SK-N-MC (cell line): ENCODE measurements around the gene LPCAT2.

Experiments
- DNase-seq: peaks from one replicate; pipeline ENCODE4 v3.0.0-alpha.2; 2011; ENCODE audit warnings: low read depth, low spot score
- H3K27ac ChIP-seq: fragments of 200-600 bp; sonication (generic); 2 replicates; pipeline ENCODE4 v1.5.1; 2016; ENCODE audit warnings: mixed run types
- H3K36me3 ChIP-seq: fragments of 200-600 bp; sonication (generic); 2 replicates; pipeline ENCODE4 v1.6.1; 2017; ENCODE audit warnings: antibody characterized with exemption, low read length, mixed read lengths; ENCODE audit not compliant: insufficient read depth
- H3K4me3 ChIP-seq: fragments of 200-600 bp; sonication (generic); 2 replicates; pipeline ENCODE4 v1.5.1; 2016
- H3K9ac ChIP-seq: fragments of 200-600 bp; sonication (generic); 2 replicates; pipeline ENCODE4 v1.8.0; 2017; ENCODE audit warnings: mixed run types, mixed read lengths; ENCODE audit not compliant: insufficient read length
- H3K9me3 ChIP-seq: fragments of 200-600 bp; sonication (generic); 2 replicates; pipeline ENCODE4 v1.6.1; 2017; ENCODE audit warnings: low read depth, mild to moderate bottlenecking, antibody characterized with exemption, low read length, moderate library complexity, mixed read lengths
- EZH2 ChIP-seq: fragments of 200-600 bp; sonication (generic); IDR thresholded peaks from one replicate; pipeline ENCODE4 v1.6.1; 2017; ENCODE audit warnings: antibody characterized with exemption
- FOXP2 ChIP-seq: optimal IDR thresholded peaks from 2 replicates; pipeline ENCODE3; 2011; ENCODE audit warnings: mild to moderate bottlenecking, moderate library complexity; ENCODE audit not compliant: insufficient read depth; ENCODE audit errors: extremely low read length, control extremely low read depth
- POLR2AphosphoS5 ChIP-seq: IDR thresholded peaks from 2 replicates; pipeline ENCODE4 v1.6.1; 2012; ENCODE audit warnings: mild to moderate bottlenecking, low read depth, low read length, borderline replicate concordance

LPCAT2 gene

DNA sequence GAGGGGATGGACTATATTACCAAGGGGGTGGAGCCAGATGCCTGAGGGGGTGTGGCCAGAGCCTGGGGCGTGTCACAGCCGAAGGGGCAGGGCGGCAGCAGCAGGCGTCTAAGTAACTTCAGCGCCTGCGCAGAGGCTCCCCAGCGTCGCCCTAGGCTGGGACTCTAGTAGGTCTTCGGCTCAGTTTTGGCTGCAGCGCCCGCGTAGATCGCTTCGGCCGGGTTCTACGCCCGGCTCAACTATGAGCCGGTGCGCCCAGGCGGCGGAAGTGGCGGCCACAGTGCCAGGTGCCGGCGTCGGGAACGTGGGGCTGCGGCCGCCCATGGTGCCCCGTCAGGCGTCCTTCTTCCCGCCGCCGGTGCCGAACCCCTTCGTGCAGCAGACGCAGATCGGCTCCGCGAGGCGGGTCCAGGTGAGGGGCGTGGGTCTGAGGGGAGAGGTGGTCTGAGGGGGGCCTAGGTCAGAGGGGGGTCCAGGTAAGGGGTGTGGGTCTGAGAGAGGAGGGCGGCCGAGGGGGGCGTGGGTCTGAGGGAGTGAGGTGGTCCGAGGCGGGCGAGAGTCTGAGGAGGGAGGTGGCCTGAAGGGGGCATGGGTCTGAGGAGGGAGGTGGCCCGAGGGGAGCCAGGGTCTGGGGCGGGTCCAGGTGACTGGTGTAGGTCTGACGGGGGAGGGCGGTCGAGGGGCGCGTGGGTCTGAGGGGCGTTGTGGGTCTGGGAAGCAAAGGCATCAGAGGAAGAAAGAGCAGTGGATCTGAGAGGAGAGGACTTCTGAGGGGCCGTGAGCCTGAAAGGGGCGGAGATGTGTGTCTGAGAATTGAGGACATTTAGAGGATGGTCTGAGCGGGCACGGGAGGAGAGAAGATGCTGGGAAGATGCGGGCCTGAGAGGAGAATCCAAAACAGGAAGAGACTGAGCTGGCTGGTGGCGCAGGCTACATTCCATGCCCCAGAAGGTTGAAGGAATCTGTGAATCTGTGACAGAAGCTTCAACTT is at the start of gene LPCAT2:
Gene LPCAT2, plus strand, starts transcription at position 132 of the 991 bp plus-strand sequence. Its CDS starts 110 bp downstream, at position 242.
- DNase-seq: peak; percentile 40
- H3K9me3 ChIP-seq: no peaks in the 10 kb centered on the region
- no peak within 1 kb of the TSS for H3K27ac ChIP-seq
- H3K4me3 ChIP-seq: peak within 1 kb of the TSS; percentile 77
- no peaks in the 10 kb centered on the region for H3K36me3 ChIP-seq
- H3K9ac ChIP-seq: peak within 1 kb of the TSS; percentile 51
- peak; percentile 62; the same call in 1 of the 2 replicates for TF ChIP-seq POLR2AphosphoS5
- no peak for TF ChIP-seq EZH2
- no peak for TF ChIP-seq FOXP2

- Histone ChIP-seq H3K36me3 (no peaks in the 10 kb centered on the region), H3K9me3 (no peaks in the 10 kb centered on the region), H3K4me3 (no peak overlapping the region), H3K9ac (no peak overlapping the region), H3K27ac (no peak overlapping the region)
- DNase-seq: no peak
- no peak for TF ChIP-seq EZH2
- TF ChIP-seq FOXP2: no peak
- TF ChIP-seq POLR2AphosphoS5: no peak
These were observed 46.6 kb upstream of the LPCAT2 start for GRCh38 chr16:55462241-55462640.

DNA sequence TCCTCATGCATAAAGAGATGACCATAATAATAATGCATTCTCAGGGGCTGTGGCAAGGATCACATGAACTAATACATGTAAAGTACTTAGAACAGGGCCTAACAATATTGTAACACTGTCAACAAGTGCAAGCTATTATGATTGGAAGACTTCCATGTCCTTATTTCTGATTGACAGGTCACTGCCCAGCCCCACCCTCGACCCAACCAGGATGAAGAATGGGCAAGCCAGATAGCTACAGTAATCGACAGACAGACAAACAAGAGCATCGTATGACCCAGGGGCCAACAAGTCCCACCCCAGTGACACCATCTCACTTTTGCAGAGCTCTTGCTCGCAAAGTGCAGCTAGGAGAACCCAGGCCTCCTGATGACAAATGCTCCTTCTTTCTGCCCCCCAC is 44.5 kb upstream of the LPCAT2 start:
- TF ChIP-seq EZH2 (no peak), POLR2AphosphoS5 (no peak), FOXP2 (no peak)

GRCh38 chr16:55465077-55465896 is 43.6 kb upstream of the LPCAT2 start:
- DNase-seq: peak; percentile 20

More for the DNA sequence above, 44.5 kb upstream of the LPCAT2 start:
- Histone ChIP-seq H3K4me3 (no peak overlapping the region), H3K9ac (no peak overlapping the region), H3K9me3 (no peaks in the 10 kb centered on the region), H3K36me3 (no peaks in the 10 kb centered on the region), H3K27ac (no peak overlapping the region)
- no peak for DNase-seq

DNA sequence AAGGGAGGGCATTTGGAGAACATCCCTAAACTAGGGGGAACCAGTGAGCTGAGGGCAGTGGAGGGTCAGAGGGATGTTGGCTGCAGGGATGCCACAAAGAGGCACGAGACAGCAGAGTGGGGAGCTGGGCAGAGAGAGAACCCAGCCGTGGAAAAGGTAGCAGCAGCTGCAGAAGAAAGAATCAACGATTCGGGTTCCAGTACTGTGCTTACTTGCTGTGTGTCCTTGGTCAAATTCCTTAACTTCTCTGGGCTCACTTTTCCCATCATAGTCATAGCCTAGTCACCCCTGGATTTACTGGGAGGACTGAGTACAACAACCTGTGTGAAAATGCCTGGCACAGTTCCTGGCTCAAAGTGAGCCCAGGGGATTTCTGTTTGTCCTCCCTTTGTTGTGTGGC is 42.7 kb upstream of the LPCAT2 start:
- Histone ChIP-seq H3K36me3 (no peaks in the 10 kb centered on the region), H3K4me3 (no peak overlapping the region), H3K9me3 (no peaks in the 10 kb centered on the region), H3K9ac (no peak overlapping the region), H3K27ac (no peak overlapping the region)
- TF ChIP-seq EZH2 (no peak), FOXP2 (no peak), POLR2AphosphoS5 (no peak)
- no peak for DNase-seq

More at GRCh38 chr16:55465077-55465896, 43.6 kb upstream of the LPCAT2 start:
- TF ChIP-seq POLR2AphosphoS5 (no peak), FOXP2 (no peak), EZH2 (no peak)
- no peaks in the 10 kb centered on the region for H3K36me3 ChIP-seq
- H3K27ac ChIP-seq: no peak overlapping the region
- H3K4me3 ChIP-seq: no peak overlapping the region
- no peaks in the 10 kb centered on the region for H3K9me3 ChIP-seq
- no peak overlapping the region for H3K9ac ChIP-seq

- Histone ChIP-seq H3K27ac (no peak overlapping the region), H3K9me3 (no peaks in the 10 kb centered on the region), H3K4me3 (no peak overlapping the region), H3K9ac (no peak overlapping the region), H3K36me3 (no peaks in the 10 kb centered on the region)
- TF ChIP-seq EZH2: no peak
- DNase-seq: no peak
These were observed 41.0 kb upstream of the LPCAT2 start for GRCh38 chr16:55467898-55468297.

DNA sequence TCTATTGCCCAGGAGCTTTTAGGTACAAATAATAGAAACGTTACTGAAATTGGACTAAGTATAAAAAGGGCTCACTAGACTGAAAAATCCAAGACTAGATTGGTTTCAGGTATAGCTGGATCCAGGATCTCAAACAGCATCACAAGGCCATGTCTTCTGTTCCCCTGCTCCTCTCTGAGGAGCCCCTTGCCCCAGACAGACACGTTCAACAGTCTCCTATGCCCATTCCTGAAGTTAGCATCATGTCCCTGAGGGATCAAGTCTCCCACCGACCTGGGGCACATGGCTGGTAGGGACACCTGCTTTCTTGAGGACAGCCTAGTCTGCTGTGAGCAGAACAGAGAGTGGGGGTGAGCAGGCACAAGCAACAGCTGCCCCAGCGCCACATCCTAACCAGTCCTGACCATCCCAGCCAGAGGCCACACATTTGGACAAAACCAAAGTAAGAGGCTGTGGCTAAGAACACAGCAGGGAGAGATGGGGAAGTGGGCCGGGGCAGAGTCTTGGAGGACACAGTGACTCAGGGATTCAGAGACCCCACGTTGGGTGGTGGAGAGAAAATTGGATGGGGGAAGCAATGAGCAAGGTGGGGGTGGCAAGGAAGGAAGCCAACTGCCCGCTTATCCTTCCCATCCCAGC is 40.4 kb upstream of the LPCAT2 start:
- no peak for TF ChIP-seq POLR2AphosphoS5
- TF ChIP-seq EZH2: no peak
- TF ChIP-seq FOXP2: no peak
- H3K36me3 ChIP-seq: no peaks in the 10 kb centered on the region
- no peak overlapping the region for H3K4me3 ChIP-seq
- no peak overlapping the region for H3K9ac ChIP-seq
- H3K9me3 ChIP-seq: no peaks in the 10 kb centered on the region
- no peak for DNase-seq
- no peak overlapping the region for H3K27ac ChIP-seq

DNA sequence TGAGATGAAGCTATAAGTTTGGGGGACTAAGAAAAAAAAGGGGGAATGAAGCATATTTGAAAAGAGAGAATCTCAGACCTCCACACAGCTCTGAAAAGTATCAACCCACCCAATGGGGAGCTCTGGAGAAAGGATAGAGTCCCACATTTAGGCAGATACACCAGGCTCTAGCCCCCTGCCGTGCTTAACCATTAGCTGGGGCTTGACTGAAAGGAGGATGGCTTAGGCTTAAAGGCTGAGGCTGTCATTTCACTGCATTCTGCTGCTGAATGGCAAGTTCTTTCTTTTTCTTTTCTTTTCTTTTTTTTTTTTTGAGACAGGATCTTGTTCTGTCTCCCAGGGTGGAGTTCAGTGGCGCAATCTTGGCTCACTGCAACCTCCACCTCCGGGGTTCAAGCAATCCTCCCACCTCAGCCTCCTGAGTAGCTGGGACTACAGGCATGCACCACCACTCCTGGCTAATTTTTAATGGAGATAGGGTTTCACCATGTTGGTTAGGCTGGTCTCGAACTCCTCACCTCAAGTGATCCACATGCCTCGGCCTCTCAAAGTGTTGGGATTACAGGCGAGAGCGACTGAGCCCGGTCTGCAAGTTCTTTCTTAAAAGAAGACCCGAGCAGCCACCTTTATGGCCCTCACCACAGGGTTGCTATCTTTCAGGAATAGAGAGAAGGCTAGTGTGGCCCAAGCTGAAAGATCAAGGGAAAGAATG is 38.9 kb upstream of the LPCAT2 start:
- TF ChIP-seq POLR2AphosphoS5 (no peak), EZH2 (no peak)
- no peak overlapping the region for H3K27ac ChIP-seq
- H3K9ac ChIP-seq: no peak overlapping the region
- DNase-seq: no peak
- H3K36me3 ChIP-seq: no peaks in the 10 kb centered on the region
- H3K4me3 ChIP-seq: no peak overlapping the region
- H3K9me3 ChIP-seq: no peaks in the 10 kb centered on the region
